Measurements from ENCODE around the gene BBOX1.
"Not testable (repeated sequence)": the region's sequence is repeated elsewhere in the genome, so short reads cannot be mapped to it uniquely, and the experiment has no call there.

The BBOX1 gene

GRCh38 chr11:27040302-27041115, at the start of gene BBOX1:
Gene BBOX1 (plus strand): TSS chr11:27040815. CDS start chr11:27055431, 14,616 bp downstream.
- DNase-seq = no peak

GRCh38 chr11:26992031-26992541, 48.5 kb upstream of the BBOX1 start:
- DNase-seq = no peak

- no peak for DNase-seq
Observed at GRCh38 chr11:26993965-26994457, 46.6 kb upstream of the BBOX1 start, which contains the start of gene FIBIN. Gene FIBIN (plus strand): TSS chr11:26994112. CDS start chr11:26994527, 415 bp downstream.

- no peak for DNase-seq
Observed at GRCh38 chr11:26994631-26995095, 46.0 kb upstream of the BBOX1 start.

GRCh38 chr11:26995701-26996460, 44.7 kb upstream of the BBOX1 start:
- DNase-seq = no peak

GRCh38 chr11:26997378-26997777, 43.2 kb upstream of the BBOX1 start:
- no peak for DNase-seq

- DNase-seq = not testable (repeated sequence)
Observed at GRCh38 chr11:27001136-27001730, 39.4 kb upstream of the BBOX1 start.

GRCh38 chr11:27002431-27002830, 38.2 kb upstream of the BBOX1 start:
- DNase-seq = no peak

GRCh38 chr11:27002838-27003237, 37.8 kb upstream of the BBOX1 start:
- no peak for DNase-seq

GRCh38 chr11:27004103-27004502, 36.5 kb upstream of the BBOX1 start:
- no peak for DNase-seq

- no peak for DNase-seq
Observed at GRCh38 chr11:27008811-27009535, 31.6 kb upstream of the BBOX1 start.

- DNase-seq = no peak
Observed at GRCh38 chr11:27011560-27012233, 28.9 kb upstream of the BBOX1 start.

GRCh38 chr11:27012234-27012921, 28.2 kb upstream of the BBOX1 start:
- no peak for DNase-seq

GRCh38 chr11:27013781-27014361, 26.7 kb upstream of the BBOX1 start:
- no peak for DNase-seq

- DNase-seq = no peak
Observed at GRCh38 chr11:27018902-27019529, 21.6 kb upstream of the BBOX1 start.

GRCh38 chr11:27020751-27021150, 19.9 kb upstream of the BBOX1 start:
- DNase-seq = no peak

- no peak for DNase-seq
Observed at GRCh38 chr11:27022659-27023251, 17.9 kb upstream of the BBOX1 start.

- no peak for DNase-seq
Observed at GRCh38 chr11:27024865-27025264, 15.8 kb upstream of the BBOX1 start.

GRCh38 chr11:27025312-27025955, 15.2 kb upstream of the BBOX1 start:
- no peak for DNase-seq
